ENCODE results near the gene SLC9A3. TPM values are rescaled to one million over a fixed set of nuclear protein-coding genes. Genes with fewer than 3 reads are reported as not detected.

Gene SLC9A3
- total RNA-seq, 1 experiment from 2014 or later, result 0.85 TPM

DNA sequence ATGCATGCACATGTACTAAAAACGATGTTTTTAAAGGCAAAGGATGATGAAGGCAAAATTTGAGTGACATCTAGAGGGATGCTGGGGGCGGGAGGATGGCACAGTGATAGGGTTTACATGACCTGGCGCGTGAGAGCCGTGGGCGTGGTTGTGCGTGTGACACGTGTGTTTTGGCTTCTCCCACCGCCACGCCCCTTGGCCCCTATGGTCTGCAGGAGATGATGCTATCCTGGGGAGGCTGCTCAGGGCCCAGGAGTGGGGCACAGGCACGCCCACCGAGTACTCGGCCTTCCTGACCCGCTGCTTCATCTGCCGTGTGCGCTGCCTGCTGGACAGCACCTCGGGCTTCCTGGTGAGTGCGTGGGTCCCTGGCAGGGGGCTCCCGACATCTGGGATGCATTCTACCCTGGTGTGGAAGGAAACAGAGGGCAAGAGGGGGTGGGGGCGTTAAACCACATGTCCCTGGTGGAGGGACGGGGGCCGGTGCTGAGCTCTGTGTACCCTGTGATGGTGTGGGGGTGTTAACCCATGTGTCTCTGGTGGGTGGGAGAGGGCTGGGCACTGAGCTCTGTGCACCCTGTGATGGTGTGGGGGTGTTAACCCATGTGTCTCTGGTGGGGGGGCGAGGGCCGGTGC is 100.5 kb downstream of the SLC9A3 start:
- H3K4ac ChIP-seq (ENCODE audit: low read depth, low read length), result no peak overlapping the region

More for the DNA sequence above, 100.5 kb downstream of the SLC9A3 start:
- Histone ChIP-seq H3K79me2 (ENCODE audit: insufficient read depth, low read length) (no peaks in the 10 kb centered on the region), H4K91ac (ENCODE audit: insufficient read length, low read depth, low read length) (no peak overlapping the region), H4K5ac (ENCODE audit: insufficient read length, low read depth, low read length) (no peak overlapping the region), H3T11ph (ENCODE audit: low read length) (no peak overlapping the region), H2BK20ac (ENCODE audit: low read depth, low read length, poor library complexity, severe bottlenecking) (no peak overlapping the region), H3K23ac (ENCODE audit: insufficient read length, low read depth, low read length) (no peak overlapping the region), H2BK12ac (ENCODE audit: insufficient read length, low read depth, low read length) (no peak overlapping the region), H2BK15ac (ENCODE audit: low read depth, low read length) (no peak overlapping the region), H3K27me3 (ENCODE audit: insufficient read depth, low read length) (no peaks in the 10 kb centered on the region), H4K8ac (replicated peaks; ENCODE audit: insufficient read length, low read depth, low read length) (no peak overlapping the region), H3K79me1 (ENCODE audit: insufficient read depth, low read depth, low read length, poor library complexity, severe bottlenecking) (no peaks in the 10 kb centered on the region), H3K27ac (ENCODE audit: insufficient read length, low read depth, low read length) (no peak overlapping the region), H3K23me2 (ENCODE audit: insufficient read length, low read depth, low read length, poor library complexity, severe bottlenecking) (no peaks in the 10 kb centered on the region), H3K56ac (ENCODE audit: insufficient read length, low read depth, low read length) (no peak overlapping the region), H2BK5ac (ENCODE audit: insufficient read length, low read length) (no peak overlapping the region), H3K14ac (ENCODE audit: insufficient read depth, low read length) (no peak overlapping the region), H3K18ac (ENCODE audit: insufficient read length, low read depth, low read length) (no peak overlapping the region), H2AFZ (ENCODE audit: low read length) (no peak overlapping the region), H3K9ac (ENCODE audit: extremely low read depth, insufficient read length, low read length) (no peak overlapping the region), H3K4me2 (ENCODE audit: insufficient read depth, insufficient read length, low read length) (no peak overlapping the region), H3K4me1 (ENCODE audit: insufficient read depth, low read length) (no peaks in the 10 kb centered on the region), H3K9me3 (ENCODE audit: control insufficient read depth, low read depth, low read length) (no peaks in the 10 kb centered on the region), H4K20me1 (ENCODE audit: control insufficient read depth, insufficient read depth, insufficient read length) (no peaks in the 10 kb centered on the region), H2BK120ac (ENCODE audit: low read depth, low read length, poor library complexity, severe bottlenecking) (no peak overlapping the region), H2AK5ac (ENCODE audit: insufficient read length, low read length) (no peak overlapping the region)
- Mint-ChIP-seq H3K4me3 (no peak overlapping the region), H3K27me3 (ENCODE audit: low read depth) (peaks cover 7% of the 10 kb centered on the region), H3K27ac (no peak overlapping the region), H3K9me3 (peaks cover 6 to 8% of the 10 kb centered on the region in 2 experiments; a peak in 2 of 5 replicates), H3K4me1 (peaks cover 6% of the 10 kb centered on the region in 2 experiments), H3K36me3 (ENCODE audit: insufficient read depth in 1 of 3, low read depth in 3 of 3) (peaks cover 0 to 4% (median 0%) of the 10 kb centered on the region in 3 experiments; a peak in 2 of 7 replicates)
- no CpG with 5 or more reads among the region's 24 CpGs for WGBS (ENCODE audit: extremely low coverage, insufficient read length, low lambda C conversion rate)
- peak; percentile 22 for DNase-seq
- TF ChIP-seq, protein P1, sequence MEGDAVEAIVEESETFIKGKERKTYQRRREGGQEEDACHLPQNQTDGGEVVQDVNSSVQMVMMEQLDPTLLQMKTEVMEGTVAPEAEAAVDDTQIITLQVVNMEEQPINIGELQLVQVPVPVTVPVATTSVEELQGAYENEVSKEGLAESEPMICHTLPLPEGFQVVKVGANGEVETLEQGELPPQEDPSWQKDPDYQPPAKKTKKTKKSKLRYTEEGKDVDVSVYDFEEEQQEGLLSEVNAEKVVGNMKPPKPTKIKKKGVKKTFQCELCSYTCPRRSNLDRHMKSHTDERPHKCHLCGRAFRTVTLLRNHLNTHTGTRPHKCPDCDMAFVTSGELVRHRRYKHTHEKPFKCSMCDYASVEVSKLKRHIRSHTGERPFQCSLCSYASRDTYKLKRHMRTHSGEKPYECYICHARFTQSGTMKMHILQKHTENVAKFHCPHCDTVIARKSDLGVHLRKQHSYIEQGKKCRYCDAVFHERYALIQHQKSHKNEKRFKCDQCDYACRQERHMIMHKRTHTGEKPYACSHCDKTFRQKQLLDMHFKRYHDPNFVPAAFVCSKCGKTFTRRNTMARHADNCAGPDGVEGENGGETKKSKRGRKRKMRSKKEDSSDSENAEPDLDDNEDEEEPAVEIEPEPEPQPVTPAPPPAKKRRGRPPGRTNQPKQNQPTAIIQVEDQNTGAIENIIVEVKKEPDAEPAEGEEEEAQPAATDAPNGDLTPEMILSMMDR (conservative IDR thresholded peaks at IDR 0.05), result no peak

Measured in H9 (cell line).